Tibial nerve (tissue), 4 donors: ENCODE results near the gene TXNDC2.

Source experiments
- CTCF ChIP-seq, 5 experiments: fragments of 200-600 bp in 3 of 5; fragments of 450-650 bp in 2 of 5; sonication (generic) in 3 of 5; IDR thresholded peaks; one replicate each; pipeline ENCODE4 v1.5.1; 2016 to 2019; ENCODE audit warnings: antibody characterized with exemption in 5 of 5, mild to moderate bottlenecking in 3 of 5, moderate library complexity in 2 of 5
- EP300 ChIP-seq, 2 donors: sonication (generic); formaldehyde crosslinking; IDR thresholded peaks; one replicate each; pipeline ENCODE4 v1.6.1; 2017; ENCODE audit warnings: antibody characterized with exemption in 2 of 2, mild to moderate bottlenecking in 1 of 2
- POLR2A ChIP-seq, 2 donors: fragments of 450-650 bp; IDR thresholded peaks; one replicate each; pipeline ENCODE4 v1.6.1; 2017; ENCODE audit warnings: antibody characterized with exemption in 2 of 2, mild to moderate bottlenecking in 2 of 2, moderate library complexity in 2 of 2

GRCh38 chr18:9878783-9879242 is 7.0 kb upstream of the TXNDC2 start:
- TF ChIP-seq CTCF (IDR thresholded peaks at IDR 0.05) (no peak), POLR2A (IDR thresholded peaks at IDR 0.05) (no peak), EP300 (IDR thresholded peaks at IDR 0.05) (no peak)
